Measurements from ENCODE around the gene C22orf39.

Gene C22orf39

DNA sequence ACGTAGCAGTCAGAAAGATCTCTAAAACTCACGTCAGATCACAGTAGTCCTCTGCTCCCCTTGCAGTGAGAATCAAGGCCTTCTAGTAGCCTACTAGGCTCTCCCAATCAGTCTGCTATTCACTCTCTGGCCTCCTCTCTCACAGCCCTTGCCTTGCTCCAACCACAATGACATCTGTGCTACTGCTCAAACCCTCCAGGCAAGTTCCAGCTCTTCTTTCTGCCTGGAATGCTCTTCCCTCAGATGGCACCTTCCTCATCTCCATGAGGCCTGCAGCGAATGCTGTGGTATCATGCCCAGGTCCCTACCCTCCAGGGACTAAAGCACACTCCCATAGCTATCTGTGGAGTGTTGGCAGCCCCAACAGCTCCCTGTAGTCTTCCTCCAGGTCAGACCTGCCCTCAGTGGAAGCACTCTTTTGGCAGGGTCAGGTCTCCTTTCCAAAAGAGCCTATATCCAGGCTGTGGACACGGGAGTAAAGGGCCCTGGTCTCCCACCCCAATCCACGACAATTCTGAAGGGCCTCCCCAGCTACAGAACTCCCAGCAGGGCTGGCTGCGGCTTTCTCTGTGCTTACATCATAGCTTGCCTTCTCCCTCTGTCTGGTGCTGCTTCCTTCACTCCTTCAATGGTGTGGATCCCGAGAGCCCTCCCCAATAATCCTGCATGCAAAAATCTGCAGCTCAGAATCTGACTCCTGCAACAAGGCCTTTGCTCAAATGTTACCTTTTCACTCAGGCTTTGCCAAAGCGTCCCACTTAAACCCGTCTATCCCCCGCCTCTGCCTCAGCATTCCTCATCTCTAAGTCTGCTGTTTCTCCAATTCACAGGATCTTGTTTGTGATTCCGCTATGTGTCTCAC lies 24.8 kb downstream of the C22orf39 start:
- TF ChIP-seq SPI1 (IDR thresholded peaks at IDR 0.05; ENCODE audit: low read depth, low read length) (no peak), PAX5 (IDR thresholded peaks at IDR 0.05; ENCODE audit: insufficient read depth, low read length, severe bottlenecking) (no peak), POLR2AphosphoS5 (IDR thresholded peaks at IDR 0.05; ENCODE audit: low read depth, low read length) (no peak), POU2F2 (IDR thresholded peaks at IDR 0.05; ENCODE audit: low read depth, low read length) (no peak), TAF1 (IDR thresholded peaks at IDR 0.05; ENCODE audit: low read depth, low read length) (no peak), POLR2A (IDR thresholded peaks at IDR 0.05; ENCODE audit: low read depth, low read length) (no peak)
- DNase-seq (ENCODE audit: insufficient read length, low spot score) (no peak), FAIRE-seq (no peak)

DNA sequence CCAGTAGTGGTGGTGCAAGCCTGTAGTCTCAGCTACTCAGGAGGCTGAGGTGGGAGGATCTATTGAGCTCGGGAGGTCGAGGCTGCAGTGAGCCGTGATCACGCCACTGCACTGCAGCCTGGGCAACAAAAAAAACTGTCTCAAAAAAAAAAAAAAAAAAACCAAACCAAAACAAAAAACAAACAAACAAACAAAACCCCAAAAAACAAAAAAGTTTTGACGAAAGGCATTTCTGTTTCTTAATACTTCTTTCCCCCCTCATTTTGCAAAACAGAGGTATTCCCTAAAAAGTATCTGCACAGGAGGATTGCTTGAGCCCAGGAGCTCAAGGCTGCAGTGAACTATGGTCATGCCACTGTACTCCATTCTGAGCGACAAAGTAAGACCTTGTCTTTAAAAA lies 27.2 kb downstream of the C22orf39 start:
- no peak for TF ChIP-seq SPI1 (IDR thresholded peaks at IDR 0.05; ENCODE audit: low read depth, low read length)
- no peak for TF ChIP-seq POU2F2 (IDR thresholded peaks at IDR 0.05; ENCODE audit: low read depth, low read length)
- TF ChIP-seq PAX5 (IDR thresholded peaks at IDR 0.05; ENCODE audit: insufficient read depth, low read length, severe bottlenecking) = no peak
- TF ChIP-seq TAF1 (IDR thresholded peaks at IDR 0.05; ENCODE audit: low read depth, low read length) = no peak
- TF ChIP-seq POLR2A (IDR thresholded peaks at IDR 0.05; ENCODE audit: low read depth, low read length) = no peak
- TF ChIP-seq POLR2AphosphoS5 (IDR thresholded peaks at IDR 0.05; ENCODE audit: low read depth, low read length) = no peak
- FAIRE-seq = no peak
- DNase-seq (ENCODE audit: insufficient read length, low spot score) = no peak

DNA sequence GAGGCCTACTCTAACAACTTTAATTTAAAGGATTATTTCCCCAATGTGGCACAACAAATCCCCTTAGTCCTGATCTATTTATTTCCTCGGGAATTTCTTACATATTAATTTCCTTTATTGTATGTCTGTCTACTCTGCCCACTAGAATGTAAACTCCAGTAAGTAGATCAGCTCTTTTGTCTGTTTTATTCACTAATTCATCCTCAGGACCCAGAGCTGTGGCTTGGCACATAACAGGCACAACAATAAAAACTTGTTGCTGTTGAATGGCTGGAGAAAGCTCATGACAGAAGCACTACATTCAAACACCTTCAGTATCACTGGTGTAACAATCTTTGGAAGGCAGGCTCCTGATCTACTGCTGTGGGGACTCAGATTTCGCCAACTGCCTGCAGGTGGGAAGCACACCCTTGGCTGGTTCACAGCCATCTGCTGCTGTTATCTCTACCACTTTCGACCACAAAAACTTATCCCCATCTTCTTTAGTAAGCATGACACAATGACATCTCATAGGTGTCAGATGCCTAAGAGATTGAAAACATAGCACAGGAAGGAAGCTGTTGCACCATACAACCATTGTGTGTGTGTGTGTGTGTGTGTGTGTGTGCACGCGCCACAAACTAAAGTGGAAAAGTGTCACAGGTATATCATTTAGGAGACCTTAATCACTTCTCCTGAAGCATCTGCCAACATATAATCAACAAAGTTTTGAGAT lies 27.9 kb downstream of the C22orf39 start:
- TF ChIP-seq POLR2AphosphoS5 (IDR thresholded peaks at IDR 0.05; ENCODE audit: low read depth, low read length) (no peak), SPI1 (IDR thresholded peaks at IDR 0.05; ENCODE audit: low read depth, low read length) (no peak), PAX5 (IDR thresholded peaks at IDR 0.05; ENCODE audit: insufficient read depth, low read length, severe bottlenecking) (no peak), TAF1 (IDR thresholded peaks at IDR 0.05; ENCODE audit: low read depth, low read length) (no peak), POLR2A (IDR thresholded peaks at IDR 0.05; ENCODE audit: low read depth, low read length) (no peak), POU2F2 (IDR thresholded peaks at IDR 0.05; ENCODE audit: low read depth, low read length) (no peak)
- DNase-seq (ENCODE audit: insufficient read length, low spot score) (peak; percentile 33), FAIRE-seq (peak; percentile 79)

DNA sequence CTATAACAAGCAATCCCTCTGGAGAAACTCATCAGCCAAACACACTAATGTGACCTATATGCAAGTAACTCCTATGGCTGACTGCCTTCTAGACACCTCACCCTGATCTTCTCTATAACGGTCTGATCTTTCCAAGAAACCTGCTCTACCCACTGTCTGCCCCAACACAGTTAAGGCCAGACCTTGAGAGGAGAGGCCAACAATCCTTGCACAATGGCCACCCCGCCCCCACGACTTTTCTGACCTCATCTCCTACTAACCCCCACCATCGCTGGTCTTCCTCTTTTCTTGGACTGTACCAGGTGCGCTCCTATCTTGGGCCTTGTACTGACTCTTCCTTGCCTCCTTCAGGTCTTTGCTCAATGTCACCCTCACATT lies 28.4 kb downstream of the C22orf39 start:
- FAIRE-seq = no peak
- peak; percentile 77 for TF ChIP-seq SPI1 (IDR thresholded peaks at IDR 0.05; ENCODE audit: low read depth, low read length)
- TF ChIP-seq TAF1 (IDR thresholded peaks at IDR 0.05; ENCODE audit: low read depth, low read length) = no peak
- no peak for DNase-seq (ENCODE audit: insufficient read length, low spot score)

DNA sequence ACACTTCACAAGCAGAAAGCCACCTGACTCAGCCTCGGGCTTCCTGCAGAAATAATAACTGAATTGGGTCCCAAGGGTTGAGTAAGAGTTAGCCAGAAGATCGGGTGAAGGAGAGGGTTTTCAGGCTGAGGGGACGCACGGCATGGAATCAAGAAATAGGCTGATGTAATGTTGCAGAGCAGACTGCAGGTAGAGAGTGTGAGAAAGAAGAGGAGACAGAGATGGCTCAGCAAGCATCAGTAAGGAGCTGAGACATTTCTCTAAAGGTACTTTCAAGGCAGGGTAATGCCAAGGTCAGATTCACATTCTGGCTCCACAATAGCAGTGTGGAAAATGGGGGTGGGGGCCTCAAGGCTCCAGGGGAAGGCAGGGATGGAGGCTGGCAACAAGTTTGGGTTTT lies 34.6 kb downstream of the C22orf39 start:
- no peak for FAIRE-seq
- TF ChIP-seq SPI1 (IDR thresholded peaks at IDR 0.05; ENCODE audit: low read depth, low read length) (no peak), TAF1 (IDR thresholded peaks at IDR 0.05; ENCODE audit: low read depth, low read length) (no peak)
- no peak for DNase-seq (ENCODE audit: insufficient read length, low spot score)

DNA sequence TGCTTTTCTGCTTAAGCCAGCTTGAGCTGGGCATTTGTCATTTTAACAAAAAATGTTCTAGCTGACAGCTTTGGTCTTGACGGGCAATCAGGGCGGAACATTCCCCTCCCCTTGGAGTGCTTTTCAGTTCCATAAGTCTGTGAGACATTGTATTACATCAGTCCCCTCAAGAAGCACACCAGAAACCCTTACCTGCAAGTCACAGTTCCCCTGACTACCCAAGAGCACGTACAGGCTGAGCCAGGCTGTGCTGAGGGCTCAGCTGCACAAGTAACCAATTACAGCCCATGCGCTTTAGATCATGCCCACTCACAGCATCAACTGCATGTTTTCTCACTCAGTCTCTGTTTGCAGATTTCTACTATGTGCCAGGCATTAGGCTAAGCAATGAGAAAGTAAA lies 35.0 kb downstream of the C22orf39 start:
- FAIRE-seq (no peak), DNase-seq (ENCODE audit: insufficient read length, low spot score) (no peak)
- TF ChIP-seq POLR2A (IDR thresholded peaks at IDR 0.05; ENCODE audit: low read depth, low read length) (no peak), SPI1 (IDR thresholded peaks at IDR 0.05; ENCODE audit: low read depth, low read length) (no peak), TAF1 (IDR thresholded peaks at IDR 0.05; ENCODE audit: low read depth, low read length) (no peak), PAX5 (IDR thresholded peaks at IDR 0.05; ENCODE audit: insufficient read depth, low read length, severe bottlenecking) (no peak), POLR2AphosphoS5 (IDR thresholded peaks at IDR 0.05; ENCODE audit: low read depth, low read length) (no peak), POU2F2 (IDR thresholded peaks at IDR 0.05; ENCODE audit: low read depth, low read length) (no peak)

DNA sequence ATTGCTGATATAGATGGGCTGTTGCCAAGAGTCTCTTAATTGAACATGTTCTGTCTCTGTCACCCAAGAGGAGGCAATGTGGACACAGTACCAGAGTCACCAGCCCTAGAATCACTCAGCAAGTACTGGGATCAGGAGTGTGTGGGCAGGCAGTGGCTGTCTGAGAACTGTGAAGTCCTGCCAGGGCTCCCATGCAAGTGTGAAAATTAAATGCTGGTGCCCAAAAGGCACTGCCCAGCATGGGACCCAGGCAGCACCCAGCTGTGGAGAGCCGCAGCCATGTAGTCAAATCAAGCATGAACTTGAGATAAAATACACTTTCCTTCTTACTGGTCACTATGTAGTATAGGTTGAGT lies 35.8 kb downstream of the C22orf39 start:
- FAIRE-seq (no peak), DNase-seq (ENCODE audit: insufficient read length, low spot score) (no peak)
- no peak for TF ChIP-seq POLR2A (IDR thresholded peaks at IDR 0.05; ENCODE audit: low read depth, low read length)
- no peak for TF ChIP-seq TAF1 (IDR thresholded peaks at IDR 0.05; ENCODE audit: low read depth, low read length)
- no peak for TF ChIP-seq SPI1 (IDR thresholded peaks at IDR 0.05; ENCODE audit: low read depth, low read length)
- TF ChIP-seq PAX5 (IDR thresholded peaks at IDR 0.05; ENCODE audit: insufficient read depth, low read length, severe bottlenecking) = no peak

DNA sequence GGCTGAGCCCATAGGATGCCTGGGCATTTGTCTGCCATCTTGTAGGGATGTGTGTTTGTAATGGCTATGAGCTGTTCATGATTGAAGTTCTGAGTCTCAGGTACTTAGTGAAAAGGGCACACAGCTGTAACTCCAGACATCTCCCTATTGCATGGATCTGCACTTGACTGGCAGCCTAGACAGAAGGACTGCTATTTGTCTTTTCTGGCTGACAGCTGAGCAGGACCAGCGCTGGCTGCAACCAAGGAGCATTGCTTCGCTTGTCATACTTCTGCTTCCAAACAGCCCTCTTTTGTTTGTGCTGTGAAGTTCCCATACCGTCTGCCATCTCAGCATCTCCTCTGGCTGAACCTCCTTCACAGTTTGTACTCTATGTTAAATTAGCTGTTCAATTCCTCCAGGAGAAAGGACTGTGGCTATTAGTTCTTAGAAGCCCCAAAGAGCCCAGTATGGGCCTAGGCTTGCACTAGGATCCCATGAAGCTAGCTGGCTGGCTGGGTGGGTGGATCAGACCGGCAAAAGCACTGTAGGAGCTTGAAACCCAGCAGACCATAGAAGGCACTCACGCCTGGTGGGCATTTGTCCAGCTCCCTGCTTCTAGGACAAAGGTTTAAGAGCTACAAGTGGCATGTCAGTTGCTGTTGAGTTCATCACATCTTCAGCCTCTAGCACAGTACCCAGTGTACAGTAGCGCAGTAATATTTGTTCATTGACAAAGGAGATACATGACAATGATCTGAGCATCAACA lies 36.4 kb downstream of the C22orf39 start:
- TF ChIP-seq POU2F2 (IDR thresholded peaks at IDR 0.05; ENCODE audit: low read depth, low read length) (no peak), POLR2A (IDR thresholded peaks at IDR 0.05; ENCODE audit: low read depth, low read length) (no peak), POLR2AphosphoS5 (IDR thresholded peaks at IDR 0.05; ENCODE audit: low read depth, low read length) (no peak), TAF1 (IDR thresholded peaks at IDR 0.05; ENCODE audit: low read depth, low read length) (no peak), PAX5 (IDR thresholded peaks at IDR 0.05; ENCODE audit: insufficient read depth, low read length, severe bottlenecking) (no peak), SPI1 (IDR thresholded peaks at IDR 0.05; ENCODE audit: low read depth, low read length) (no peak)
- FAIRE-seq = no peak
- no peak for DNase-seq (ENCODE audit: insufficient read length, low spot score)

DNA sequence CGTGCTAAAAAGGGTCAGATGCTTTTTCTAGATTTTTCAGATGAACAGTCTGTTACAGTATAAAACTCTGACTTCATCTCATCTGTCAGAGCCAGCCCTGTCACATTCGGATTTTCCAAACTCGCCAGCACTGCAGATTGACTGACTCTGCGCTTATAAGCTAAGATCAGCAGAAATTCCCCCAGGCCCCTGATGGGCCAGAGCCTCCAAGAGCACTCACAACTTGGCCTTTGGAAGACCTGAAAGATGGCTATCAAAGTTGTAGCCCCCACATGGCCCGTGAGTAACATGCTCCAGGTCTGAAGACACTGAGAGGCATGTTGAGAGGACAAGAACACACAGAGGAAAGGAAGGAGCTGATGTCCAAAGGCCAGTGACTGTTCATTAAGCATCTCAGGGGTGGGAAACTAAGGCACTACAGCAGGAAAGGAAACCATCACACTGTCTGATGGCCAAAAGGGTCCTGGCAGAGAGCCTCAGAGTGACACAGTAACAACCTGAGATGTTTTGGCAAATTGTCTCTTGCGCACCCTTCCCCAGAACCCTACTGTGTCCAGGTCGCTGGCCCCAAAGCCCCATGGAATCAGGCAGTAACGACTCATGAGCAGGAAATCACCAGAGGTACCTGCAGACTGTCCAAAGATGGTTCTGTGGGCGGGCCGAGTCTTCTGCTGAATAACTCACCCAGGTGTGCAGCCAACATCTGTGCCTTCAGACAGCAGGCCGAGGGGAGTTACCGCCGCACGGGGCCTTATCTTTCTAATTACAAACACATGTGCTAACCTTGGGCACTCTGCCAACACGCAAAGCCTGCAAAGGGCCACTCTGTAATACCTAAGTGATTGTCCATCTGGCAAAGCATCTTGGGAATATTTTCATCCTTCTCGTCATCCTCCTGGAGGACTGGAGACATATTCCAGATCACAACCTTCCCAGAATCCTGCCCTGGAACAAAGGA lies 39.6 kb downstream of the C22orf39 start:
- FAIRE-seq (no peak), DNase-seq (ENCODE audit: insufficient read length, low spot score) (no peak)
- TF ChIP-seq POU2F2 (IDR thresholded peaks at IDR 0.05; ENCODE audit: low read depth, low read length) = no peak
